ENCODE data around the gene TIGAR.

DNA sequence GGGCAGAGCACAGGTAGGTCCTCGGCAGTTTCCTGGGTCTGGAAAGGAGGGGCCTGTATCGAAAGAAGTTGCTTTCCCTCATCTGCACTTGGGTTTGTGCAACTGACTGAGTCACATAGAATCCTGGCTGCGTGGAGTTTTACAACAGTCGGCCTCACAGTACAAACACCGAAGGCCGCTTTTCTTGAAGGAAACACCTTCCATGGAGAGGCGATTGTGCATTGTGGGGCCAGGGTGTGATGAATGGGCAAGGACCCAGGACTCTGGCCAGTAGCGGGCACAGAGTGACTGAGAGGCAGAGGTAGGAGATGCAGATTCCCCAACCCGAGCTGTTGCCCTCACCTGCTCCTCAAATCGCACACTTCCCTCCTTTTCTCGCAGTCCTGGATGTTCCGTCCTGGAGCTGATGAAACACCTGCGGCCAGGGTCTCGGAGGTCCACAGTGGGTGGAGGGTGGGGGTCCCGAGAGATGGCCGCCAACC is 39.8 kb upstream of the TIGAR start:
- TF ChIP-seq, protein P1, sequence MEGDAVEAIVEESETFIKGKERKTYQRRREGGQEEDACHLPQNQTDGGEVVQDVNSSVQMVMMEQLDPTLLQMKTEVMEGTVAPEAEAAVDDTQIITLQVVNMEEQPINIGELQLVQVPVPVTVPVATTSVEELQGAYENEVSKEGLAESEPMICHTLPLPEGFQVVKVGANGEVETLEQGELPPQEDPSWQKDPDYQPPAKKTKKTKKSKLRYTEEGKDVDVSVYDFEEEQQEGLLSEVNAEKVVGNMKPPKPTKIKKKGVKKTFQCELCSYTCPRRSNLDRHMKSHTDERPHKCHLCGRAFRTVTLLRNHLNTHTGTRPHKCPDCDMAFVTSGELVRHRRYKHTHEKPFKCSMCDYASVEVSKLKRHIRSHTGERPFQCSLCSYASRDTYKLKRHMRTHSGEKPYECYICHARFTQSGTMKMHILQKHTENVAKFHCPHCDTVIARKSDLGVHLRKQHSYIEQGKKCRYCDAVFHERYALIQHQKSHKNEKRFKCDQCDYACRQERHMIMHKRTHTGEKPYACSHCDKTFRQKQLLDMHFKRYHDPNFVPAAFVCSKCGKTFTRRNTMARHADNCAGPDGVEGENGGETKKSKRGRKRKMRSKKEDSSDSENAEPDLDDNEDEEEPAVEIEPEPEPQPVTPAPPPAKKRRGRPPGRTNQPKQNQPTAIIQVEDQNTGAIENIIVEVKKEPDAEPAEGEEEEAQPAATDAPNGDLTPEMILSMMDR (IDR thresholded peaks at IDR 0.05), result no peak
- no peak for TF ChIP-seq POLR2AphosphoS5 (IDR thresholded peaks at IDR 0.05)
- TF ChIP-seq POLR2A (IDR thresholded peaks at IDR 0.05), result no peak
